KBM-7 (cell line): ENCODE measurements around the gene GTPBP2.
"Not testable (repeated sequence)": the region's sequence is repeated elsewhere in the genome, so short reads cannot be mapped to it uniquely, and the experiment has no call there.

Source experiments
- DNase-seq: peaks from one replicate; pipeline ENCODE4 v3.0.0-alpha.2; 2015
- in situ Hi-C: fragments of 300-500 bp; cut with MboI; formaldehyde crosslinking; loops from 2 replicates; pipeline ENCODE4 v1.14.3; 2020; ENCODE audit warnings: low sequenced_read_pairs, low pct_unique_long_range_greater_than_20kb, mixed read lengths

GTPBP2 gene

DNA sequence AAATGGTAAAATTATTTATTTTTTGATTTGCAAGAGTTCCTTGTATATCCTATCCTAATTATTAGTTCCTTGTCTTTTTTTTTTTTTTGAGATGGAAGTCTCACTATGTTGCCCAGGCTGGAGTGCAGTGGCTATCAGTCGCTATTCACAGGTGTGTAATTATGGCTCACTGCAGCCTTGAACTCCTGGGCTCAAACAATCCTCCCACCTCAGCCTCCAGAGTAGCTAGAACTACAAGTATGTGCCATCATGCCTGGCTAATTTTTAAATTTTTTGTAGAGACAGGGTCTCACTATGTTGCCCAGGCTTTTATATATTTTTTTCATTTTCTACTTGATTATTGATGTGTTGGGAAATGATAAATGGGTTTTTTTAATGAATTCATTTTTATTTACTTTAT is 39.5 kb downstream of the GTPBP2 start:
- in situ Hi-C loops, DNase-seq: not testable (repeated sequence)

DNA sequence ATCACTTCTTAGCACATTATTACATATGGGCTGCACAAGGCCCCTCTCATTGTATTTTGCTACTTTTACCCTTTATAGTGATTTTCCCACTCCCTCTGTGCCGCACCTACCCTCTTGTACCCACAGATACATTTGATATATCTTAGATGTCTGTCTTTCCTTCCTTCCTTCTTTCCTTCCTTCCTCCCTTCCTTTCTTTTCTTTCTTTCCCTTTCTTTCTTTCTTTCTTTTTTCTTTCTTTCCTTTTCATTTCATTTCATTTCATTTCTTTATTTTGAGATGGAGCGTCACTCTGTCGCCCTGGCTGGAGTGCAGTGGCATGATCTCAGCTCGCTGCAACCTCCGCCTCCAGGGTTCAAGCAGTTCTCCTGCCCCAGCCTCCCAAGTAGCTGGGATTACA is 40.9 kb downstream of the GTPBP2 start:
- DNase-seq: no peak
- in situ Hi-C loops: no loop called here

GRCh38 chr6:43584892-43585570 is 44.0 kb downstream of the GTPBP2 start:
- DNase-seq: no peak
- in situ Hi-C loops: no loop called here

DNA sequence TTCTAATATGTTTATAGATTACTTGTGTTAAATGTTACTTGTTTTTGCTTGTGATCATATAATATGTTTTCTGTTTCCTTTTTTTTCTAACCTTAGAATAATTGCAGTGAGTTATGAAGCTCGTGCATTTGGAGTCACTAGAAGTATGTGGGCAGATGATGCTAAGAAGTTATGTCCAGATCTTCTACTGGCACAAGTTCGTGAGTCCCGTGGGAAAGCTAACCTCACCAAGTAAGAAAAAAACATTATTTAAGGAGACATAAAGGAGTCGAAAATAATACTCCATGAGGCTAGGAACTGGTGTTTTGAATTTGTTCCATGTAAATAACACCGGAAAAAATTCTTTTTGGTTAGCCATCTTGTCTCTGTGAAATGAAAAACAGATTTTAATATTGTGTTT is 46.2 kb downstream of the GTPBP2 start:
- DNase-seq: no peak
- in situ Hi-C loops: no loop called here

GRCh38 chr6:43579171-43579570 is 49.9 kb downstream of the GTPBP2 start:
- in situ Hi-C loops: no loop called here
- no peak for DNase-seq

DNA sequence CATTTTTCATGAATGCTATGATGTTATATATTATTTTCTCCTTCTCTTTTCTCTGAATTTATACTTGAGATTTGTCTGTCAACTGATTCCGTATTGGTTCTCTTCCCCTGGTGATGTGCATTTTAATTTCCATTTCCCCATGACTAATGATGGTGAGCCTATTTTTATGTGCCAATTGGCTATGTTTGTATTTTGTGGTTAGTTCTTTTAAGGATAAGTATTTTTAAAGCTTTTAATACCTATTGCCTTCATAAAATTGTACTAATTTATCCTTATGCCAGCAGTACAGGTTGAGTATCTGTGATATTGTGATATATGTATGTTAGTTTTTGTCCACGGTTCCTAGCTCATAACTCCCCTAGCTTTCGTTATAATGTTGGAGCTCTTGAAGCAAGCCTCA is 50.3 kb downstream of the GTPBP2 start:
- in situ Hi-C loops: no loop called here
- DNase-seq: no peak

DNA sequence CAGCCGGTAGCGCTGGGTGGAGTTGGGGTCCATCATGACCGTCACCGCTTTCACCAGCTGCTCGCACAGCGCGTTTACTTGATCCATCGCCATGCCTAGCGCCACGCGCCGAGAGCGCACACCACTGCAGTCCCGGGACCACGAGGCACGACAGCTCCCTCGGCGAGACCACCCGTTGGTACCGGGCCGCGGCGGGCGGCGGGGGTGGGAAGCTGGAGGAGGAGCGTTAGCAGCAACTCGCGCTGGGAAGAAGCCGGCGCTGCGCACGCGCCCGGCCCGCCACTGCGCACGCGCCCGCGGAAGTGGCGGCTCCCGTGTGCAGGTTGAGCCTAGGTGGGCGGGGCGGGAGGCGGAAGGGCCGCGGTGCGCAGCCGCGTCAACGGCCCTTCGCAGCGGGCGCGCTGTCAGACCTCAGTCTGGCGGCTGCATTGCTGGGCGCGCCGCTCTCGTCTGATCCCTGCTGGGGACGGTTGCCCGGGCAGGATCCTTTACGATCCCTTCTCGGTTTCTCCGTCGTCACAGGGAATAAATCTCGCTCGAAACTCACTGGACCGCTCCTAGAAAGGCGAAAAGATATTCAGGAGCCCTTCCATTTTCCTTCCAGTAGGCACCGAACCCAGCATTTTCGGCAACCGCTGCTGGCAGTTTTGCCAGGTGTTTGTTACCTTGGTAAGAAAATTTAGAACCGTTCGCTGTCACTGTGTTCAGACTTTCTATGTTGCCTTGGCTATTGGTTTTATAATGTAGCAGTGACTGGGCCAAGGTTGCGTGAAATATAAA is 53.1 kb downstream of the GTPBP2 start, which contains the start of the genes POLH and XPO5:
Gene POLH, plus strand, starts transcription at position 414 of the 780 bp plus-strand sequence. CDS start 6,135 bp downstream, outside the sequence.
Gene XPO5, minus strand, starts transcription at position 267 of the 780 bp plus-strand sequence. Its CDS starts 174 bp downstream, at position 93.
- in situ Hi-C loops: no loop called here
- peak; percentile 96 for DNase-seq

DNA sequence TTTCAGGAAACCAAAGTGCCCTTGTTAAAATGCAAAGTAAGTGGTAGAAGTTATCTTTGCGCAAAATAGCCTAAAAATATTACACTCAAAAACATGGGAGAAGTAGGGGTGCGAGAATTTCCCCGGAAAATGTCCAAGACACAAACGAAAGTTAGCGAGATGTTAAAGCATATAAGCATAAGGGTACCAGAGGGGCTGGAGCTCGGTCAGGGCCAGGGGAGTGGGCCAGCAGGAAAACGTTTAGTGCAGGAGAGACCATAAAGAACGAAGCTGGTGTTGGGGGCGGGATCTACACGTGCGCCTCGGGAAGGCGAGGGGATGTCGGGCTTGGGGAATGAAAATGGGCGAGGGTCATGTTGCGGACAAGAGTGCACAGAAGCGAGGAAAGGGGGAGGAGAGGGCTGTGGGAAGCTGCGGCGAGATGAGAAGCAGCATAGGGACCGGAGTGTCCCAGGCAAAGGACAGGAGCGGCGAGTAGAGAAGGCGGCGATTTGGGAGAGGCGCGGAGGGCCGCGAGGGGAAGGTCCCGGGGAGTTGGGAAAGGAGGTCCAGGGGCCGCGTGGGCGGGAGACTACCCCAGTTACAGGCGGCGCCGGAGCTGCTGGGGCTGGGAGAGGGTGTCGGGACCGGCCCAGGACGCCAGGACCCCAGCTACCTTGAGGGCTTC is 53.8 kb downstream of the GTPBP2 start:
- peak; percentile 54 for DNase-seq
- in situ Hi-C loops: no loop called here

DNA sequence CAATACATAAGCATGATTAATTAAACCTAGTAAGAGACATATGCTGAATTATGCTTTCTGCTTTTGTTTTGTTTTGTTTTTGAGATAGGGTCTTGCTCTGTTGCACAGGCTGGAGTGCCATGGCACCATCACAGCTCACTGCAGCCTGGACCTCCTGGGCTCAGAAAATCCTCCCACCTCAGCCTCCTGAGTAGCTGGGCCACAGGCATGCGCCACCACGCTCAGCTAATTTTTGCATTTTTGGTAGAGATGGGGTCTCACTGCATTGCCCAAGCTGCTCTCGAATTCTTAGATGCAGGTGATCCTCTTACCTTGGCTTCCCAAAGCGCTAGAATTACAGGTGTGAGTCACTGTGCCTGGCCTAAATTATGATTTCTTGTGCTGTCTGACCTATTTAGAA is 57.0 kb downstream of the GTPBP2 start:
- in situ Hi-C loops: no loop called here
- DNase-seq: no peak

GRCh38 chr6:43570876-43571441 is 58.1 kb downstream of the GTPBP2 start:
- in situ Hi-C loops: no loop called here
- DNase-seq: no peak
